ENCODE measurements around the gene EMILIN3.

EMILIN3 gene

GRCh38 chr20:41371371-41371770 lies 4.8 kb upstream of the EMILIN3 start:
- no peak overlapping the region for H2AFZ ChIP-seq (ENCODE audit: low read depth)
- H3K4me1 ChIP-seq (ENCODE audit: low read depth, poor library complexity, severe bottlenecking): no peaks in the 10 kb centered on the region
- no peak overlapping the region for H3K9ac ChIP-seq
- no peaks in the 10 kb centered on the region for H3K79me2 ChIP-seq (ENCODE audit: insufficient read depth, low read depth)
- H3K27ac ChIP-seq: no peak overlapping the region
- H3K36me3 ChIP-seq (ENCODE audit: insufficient read depth): no peaks in the 10 kb centered on the region
- TF ChIP-seq CTCF (conservative IDR thresholded peaks at IDR 0.05; ENCODE audit: low read depth, low read length): no peak
- no peaks in the 10 kb centered on the region for H3K27me3 ChIP-seq (ENCODE audit: insufficient read depth, low read depth)
- no peak overlapping the region for H3K4me2 ChIP-seq
- no peak overlapping the region for H3K4me3 ChIP-seq (IDR thresholded peaks at IDR 0.05; ENCODE audit: insufficient read depth, low read depth, low read length)
- no peaks in the 10 kb centered on the region for H4K20me1 ChIP-seq (ENCODE audit: insufficient read depth)

- Histone ChIP-seq H3K9ac (no peak overlapping the region), H3K4me1 (ENCODE audit: low read depth, poor library complexity, severe bottlenecking) (no peaks in the 10 kb centered on the region), H3K27me3 (ENCODE audit: insufficient read depth, low read depth) (no peaks in the 10 kb centered on the region), H3K27ac (no peak overlapping the region), H3K4me2 (no peak overlapping the region), H3K79me2 (ENCODE audit: insufficient read depth, low read depth) (no peaks in the 10 kb centered on the region), H4K20me1 (ENCODE audit: insufficient read depth) (no peaks in the 10 kb centered on the region), H3K36me3 (ENCODE audit: insufficient read depth) (no peaks in the 10 kb centered on the region), H3K4me3 (IDR thresholded peaks at IDR 0.05; ENCODE audit: insufficient read depth, low read depth, low read length) (no peak overlapping the region), H2AFZ (ENCODE audit: low read depth) (no peak overlapping the region)
- no peak for TF ChIP-seq CTCF (conservative IDR thresholded peaks at IDR 0.05; ENCODE audit: low read depth, low read length)
Observed at GRCh38 chr20:41370176-41370575, 3.6 kb upstream of the EMILIN3 start.

DNA sequence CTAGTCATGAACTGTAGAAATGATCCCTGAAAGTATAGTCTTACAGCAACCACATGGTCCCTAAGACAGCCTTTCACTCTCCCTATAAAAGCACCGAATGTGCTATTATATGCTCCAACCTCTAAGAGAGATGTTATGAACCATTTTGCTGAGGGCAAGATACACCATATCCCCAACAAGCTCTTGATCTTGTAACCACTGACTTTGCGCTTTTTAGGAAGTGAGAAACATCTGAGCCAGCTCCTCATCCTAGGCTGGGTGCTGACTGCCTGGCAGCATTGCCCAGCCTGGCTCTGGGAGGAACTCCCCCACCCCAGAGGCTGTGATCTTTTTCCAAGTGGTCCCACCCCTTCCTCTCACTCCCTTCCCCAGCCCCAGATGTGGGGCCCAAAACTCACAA lies 3.1 kb upstream of the EMILIN3 start:
- H3K27me3 ChIP-seq (ENCODE audit: insufficient read depth, low read depth): no peaks in the 10 kb centered on the region
- H4K20me1 ChIP-seq (ENCODE audit: insufficient read depth): no peaks in the 10 kb centered on the region
- H3K4me1 ChIP-seq (ENCODE audit: low read depth, poor library complexity, severe bottlenecking): no peaks in the 10 kb centered on the region
- H3K79me2 ChIP-seq (ENCODE audit: insufficient read depth, low read depth): no peaks in the 10 kb centered on the region
- TF ChIP-seq CTCF (conservative IDR thresholded peaks at IDR 0.05; ENCODE audit: low read depth, low read length): no peak
- H2AFZ ChIP-seq (ENCODE audit: low read depth): no peak overlapping the region
- no peak overlapping the region for H3K27ac ChIP-seq
- no peak overlapping the region for H3K9ac ChIP-seq
- no peak overlapping the region for H3K4me2 ChIP-seq
- no peak overlapping the region for H3K4me3 ChIP-seq (IDR thresholded peaks at IDR 0.05; ENCODE audit: insufficient read depth, low read depth, low read length)
- H3K36me3 ChIP-seq (ENCODE audit: insufficient read depth): no peaks in the 10 kb centered on the region

GRCh38 chr20:41367956-41368355 lies 1.3 kb upstream of the EMILIN3 start:
- no peak overlapping the region for H3K4me3 ChIP-seq (IDR thresholded peaks at IDR 0.05; ENCODE audit: insufficient read depth, low read depth, low read length)
- no peaks in the 10 kb centered on the region for H3K4me1 ChIP-seq (ENCODE audit: low read depth, poor library complexity, severe bottlenecking)
- no peaks in the 10 kb centered on the region for H3K79me2 ChIP-seq (ENCODE audit: insufficient read depth, low read depth)
- H4K20me1 ChIP-seq (ENCODE audit: insufficient read depth): no peaks in the 10 kb centered on the region
- H3K9ac ChIP-seq: no peak overlapping the region
- no peaks in the 10 kb centered on the region for H3K36me3 ChIP-seq (ENCODE audit: insufficient read depth)
- no peak overlapping the region for H2AFZ ChIP-seq (ENCODE audit: low read depth)
- H3K27ac ChIP-seq: no peak overlapping the region
- TF ChIP-seq CTCF (conservative IDR thresholded peaks at IDR 0.05; ENCODE audit: low read depth, low read length): no peak
- H3K4me2 ChIP-seq: no peak overlapping the region
- no peaks in the 10 kb centered on the region for H3K27me3 ChIP-seq (ENCODE audit: insufficient read depth, low read depth)

DNA sequence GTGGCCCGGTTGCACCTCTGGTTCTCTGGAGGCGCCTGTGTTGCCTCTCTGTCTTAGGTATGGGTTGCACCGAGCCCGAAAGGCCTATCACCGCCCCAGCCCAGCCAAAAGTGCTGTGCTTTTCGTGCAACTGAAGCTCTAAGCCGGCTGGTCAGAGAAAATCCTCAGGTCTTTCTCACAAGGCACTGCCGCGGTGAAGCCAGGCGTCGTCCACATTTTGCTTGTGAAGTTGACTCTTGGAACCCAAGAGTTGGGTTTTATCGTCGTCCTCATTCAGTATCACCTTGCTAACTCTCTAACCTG lies 726 bp upstream of the EMILIN3 start:
- Histone ChIP-seq H4K20me1 (ENCODE audit: insufficient read depth) (no peaks in the 10 kb centered on the region), H3K4me3 (IDR thresholded peaks at IDR 0.05; ENCODE audit: insufficient read depth, low read depth, low read length) (no peak overlapping the region), H2AFZ (ENCODE audit: low read depth) (no peak overlapping the region), H3K79me2 (ENCODE audit: insufficient read depth, low read depth) (no peaks in the 10 kb centered on the region), H3K9ac (no peak overlapping the region), H3K27me3 (ENCODE audit: insufficient read depth, low read depth) (no peaks in the 10 kb centered on the region), H3K4me1 (ENCODE audit: low read depth, poor library complexity, severe bottlenecking) (no peaks in the 10 kb centered on the region), H3K36me3 (ENCODE audit: insufficient read depth) (no peaks in the 10 kb centered on the region), H3K27ac (no peak overlapping the region), H3K4me2 (no peak overlapping the region)
- no peak for TF ChIP-seq CTCF (conservative IDR thresholded peaks at IDR 0.05; ENCODE audit: low read depth, low read length)
